Hypothalamus (tissue), 51 donors: ENCODE measurements around the gene KDSR.

Experiments used
- DNase-seq, 51 donors: peaks; one replicate each; lab custom pipeline; 2025; lab: John Stamatoyannopoulos, UW

Gene KDSR

GRCh38 chr18:63322908-63323634, 43.9 kb downstream of the KDSR start:
- DNase-seq: peak in 37 of 51 donors; percentile 9 to 84 (median 38)

- peak in 1 of 51 donors; percentile 30 for DNase-seq
These were observed 44.8 kb downstream of the KDSR start for GRCh38 chr18:63322206-63322605.

- DNase-seq: no peak
These were observed 45.7 kb downstream of the KDSR start for GRCh38 chr18:63321291-63321690.

DNA sequence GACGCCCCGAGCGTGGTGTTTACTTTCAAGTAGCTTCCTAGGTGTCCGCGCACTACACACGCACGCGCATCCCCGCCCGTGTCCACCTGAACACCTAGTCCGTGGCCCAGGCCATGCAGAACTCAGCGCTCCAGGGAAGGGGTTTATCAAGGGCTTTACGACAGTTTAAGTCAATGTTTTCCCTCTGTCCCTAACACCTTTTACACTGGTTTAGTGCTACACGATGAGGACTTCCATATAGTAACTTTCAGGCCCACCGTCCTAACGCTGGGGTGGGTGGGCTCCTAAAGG, 46.1 kb downstream of the KDSR start:
- peak in 6 of 51 donors; percentile 17 to 72 (median 44) for DNase-seq

- DNase-seq: peak in 50 of 51 donors; percentile 24 to 92 (median 74)
These were observed 46.7 kb downstream of the KDSR start for GRCh38 chr18:63320123-63320974.

DNA sequence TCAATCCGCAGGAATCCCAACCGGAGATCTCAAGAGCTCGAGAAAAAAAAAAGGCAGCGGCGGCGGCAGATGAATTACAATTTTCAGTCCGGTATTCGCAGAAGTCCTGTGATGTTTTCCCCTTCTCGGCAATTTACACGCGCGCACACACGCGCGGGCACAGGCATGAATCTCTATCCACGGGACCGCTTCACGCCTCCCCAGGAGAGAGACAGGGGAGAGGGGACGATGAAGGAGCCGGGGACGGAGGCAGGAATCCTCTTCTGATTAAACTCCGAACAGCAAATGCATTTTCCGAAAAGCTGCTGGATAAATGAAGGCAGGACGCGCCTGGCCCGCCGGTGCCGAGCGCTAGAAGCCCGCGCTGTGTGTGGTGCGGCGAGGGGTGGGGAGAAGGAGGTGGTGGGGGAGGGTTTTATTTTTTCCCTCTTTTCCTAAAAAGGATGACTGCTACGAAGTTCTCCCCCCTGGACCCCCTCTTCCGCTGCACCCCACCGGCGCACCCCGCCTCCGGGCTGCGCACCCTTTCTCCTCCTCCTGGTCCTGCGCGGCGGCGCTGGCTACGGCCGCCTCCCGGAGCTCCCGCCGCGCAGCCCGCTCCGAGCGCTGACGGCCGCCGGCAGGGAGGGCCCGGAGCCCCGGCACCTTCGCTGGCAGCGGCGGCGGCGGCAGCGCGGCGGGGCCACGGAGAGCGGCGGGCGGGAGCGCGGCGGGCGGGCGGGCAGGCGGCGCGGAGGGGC, 47.5 kb downstream of the KDSR start, which contains the start of gene BCL2:
Gene BCL2, minus strand, starts transcription at position 387 of the 740 bp plus-strand sequence.
- DNase-seq: peak in 36 of 51 donors; percentile 9 to 80 (median 62)

- DNase-seq: peak in 1 of 51 donors; percentile 62
These were observed 48.1 kb downstream of the KDSR start for GRCh38 chr18:63318889-63319382.

DNA sequence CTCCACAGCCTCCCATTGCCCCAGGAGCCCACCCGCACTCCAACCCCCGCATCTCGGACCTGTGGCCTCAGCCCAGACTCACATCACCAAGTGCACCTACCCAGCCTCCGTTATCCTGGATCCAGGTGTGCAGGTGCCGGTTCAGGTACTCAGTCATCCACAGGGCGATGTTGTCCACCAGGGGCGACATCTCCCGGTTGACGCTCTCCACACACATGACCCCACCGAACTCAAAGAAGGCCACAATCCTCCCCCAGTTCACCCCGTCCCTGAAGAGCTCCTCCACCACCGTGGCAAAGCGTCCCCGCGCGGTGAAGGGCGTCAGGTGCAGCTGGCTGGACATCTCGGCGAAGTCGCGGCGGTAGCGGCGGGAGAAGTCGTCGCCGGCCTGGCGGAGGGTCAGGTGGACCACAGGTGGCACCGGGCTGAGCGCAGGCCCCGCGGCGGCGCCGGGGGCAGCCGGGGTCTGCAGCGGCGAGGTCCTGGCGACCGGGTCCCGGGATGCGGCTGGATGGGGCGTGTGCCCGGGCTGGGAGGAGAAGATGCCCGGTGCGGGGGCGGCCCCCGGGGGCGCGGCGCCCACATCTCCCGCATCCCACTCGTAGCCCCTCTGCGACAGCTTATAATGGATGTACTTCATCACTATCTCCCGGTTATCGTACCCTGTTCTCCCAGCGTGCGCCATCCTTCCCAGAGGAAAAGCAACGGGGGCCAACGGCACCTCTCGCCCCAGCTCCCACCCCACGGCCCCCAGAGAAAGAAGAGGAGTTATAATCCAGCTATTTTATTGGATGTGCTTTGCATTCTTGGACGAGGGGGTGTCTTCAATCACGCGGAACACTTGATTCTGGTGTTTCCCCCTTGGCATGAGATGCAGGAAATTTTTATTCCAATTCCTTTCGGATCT, 48.8 kb downstream of the KDSR start:
- DNase-seq: peak in 43 of 51 donors; percentile 18 to 78 (median 57)

DNA sequence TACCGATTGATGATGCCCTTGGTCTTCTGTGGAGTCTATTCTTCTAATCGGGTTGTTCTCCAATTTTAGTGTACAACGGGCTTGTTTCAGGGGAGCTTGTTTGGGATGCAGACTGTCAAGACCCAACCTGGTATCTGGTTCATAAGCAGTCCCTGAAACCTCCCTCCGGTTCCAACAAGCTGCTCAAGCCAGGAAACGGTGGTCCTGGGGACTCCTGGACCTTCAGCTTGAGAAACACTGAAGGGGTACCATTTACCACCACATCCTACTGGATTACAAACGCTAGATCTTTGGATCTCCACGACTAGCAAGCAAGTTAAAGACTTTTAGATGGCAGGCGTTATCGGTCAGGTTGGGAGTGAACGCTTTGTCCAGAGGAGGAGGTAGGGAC, 49.5 kb downstream of the KDSR start:
- DNase-seq: peak in 2 of 51 donors; percentile 34 to 62

DNA sequence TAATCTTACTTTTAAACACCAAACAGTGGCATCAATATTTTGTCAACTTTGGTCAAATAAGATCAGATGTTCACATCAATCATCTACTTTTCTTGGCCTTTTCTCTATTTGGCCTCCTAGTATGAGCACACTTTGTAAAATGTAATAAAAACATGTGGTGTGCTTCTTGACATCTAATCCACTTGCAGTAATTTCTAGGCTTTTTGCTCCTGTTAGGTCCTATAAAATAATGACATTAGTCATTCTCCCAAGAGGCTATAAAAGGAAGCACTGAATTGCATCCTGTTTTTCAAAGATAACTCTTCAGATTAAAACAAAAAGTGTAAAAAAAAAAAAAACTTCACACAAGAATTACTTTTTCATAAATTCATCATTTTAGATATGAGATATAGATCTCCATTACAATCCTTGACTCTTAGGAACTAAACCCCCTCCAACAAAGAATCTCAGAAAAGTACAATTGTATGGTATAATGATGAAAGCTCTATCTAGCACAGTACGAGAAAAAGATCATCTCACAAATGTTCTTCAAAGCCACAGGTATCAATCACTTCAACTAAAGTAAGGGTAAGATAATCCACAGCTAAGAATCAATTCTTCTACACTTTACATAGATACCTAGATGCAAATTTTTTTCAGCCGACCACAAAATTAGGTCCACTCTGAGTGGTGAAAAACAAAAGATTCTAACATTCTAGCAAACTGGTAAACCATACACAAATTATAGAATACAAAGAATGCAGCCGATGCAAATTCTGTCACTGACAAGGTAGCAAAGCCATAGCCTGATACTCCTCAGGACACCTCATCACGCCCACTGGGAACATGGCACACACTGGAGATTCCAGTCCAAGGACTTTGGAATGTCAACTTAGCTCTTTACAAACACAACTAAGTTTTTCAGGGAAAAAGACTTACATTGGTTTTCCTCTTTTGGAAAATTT, 50.1 kb downstream of the KDSR start:
- peak in 1 of 51 donors; percentile 48 for DNase-seq

GRCh38 chr18:63315876-63316275, 51.1 kb downstream of the KDSR start:
- DNase-seq: no peak

- peak in 2 of 51 donors; percentile 31 to 43 for DNase-seq
These were observed 51.8 kb downstream of the KDSR start for GRCh38 chr18:63315131-63315662.

DNA sequence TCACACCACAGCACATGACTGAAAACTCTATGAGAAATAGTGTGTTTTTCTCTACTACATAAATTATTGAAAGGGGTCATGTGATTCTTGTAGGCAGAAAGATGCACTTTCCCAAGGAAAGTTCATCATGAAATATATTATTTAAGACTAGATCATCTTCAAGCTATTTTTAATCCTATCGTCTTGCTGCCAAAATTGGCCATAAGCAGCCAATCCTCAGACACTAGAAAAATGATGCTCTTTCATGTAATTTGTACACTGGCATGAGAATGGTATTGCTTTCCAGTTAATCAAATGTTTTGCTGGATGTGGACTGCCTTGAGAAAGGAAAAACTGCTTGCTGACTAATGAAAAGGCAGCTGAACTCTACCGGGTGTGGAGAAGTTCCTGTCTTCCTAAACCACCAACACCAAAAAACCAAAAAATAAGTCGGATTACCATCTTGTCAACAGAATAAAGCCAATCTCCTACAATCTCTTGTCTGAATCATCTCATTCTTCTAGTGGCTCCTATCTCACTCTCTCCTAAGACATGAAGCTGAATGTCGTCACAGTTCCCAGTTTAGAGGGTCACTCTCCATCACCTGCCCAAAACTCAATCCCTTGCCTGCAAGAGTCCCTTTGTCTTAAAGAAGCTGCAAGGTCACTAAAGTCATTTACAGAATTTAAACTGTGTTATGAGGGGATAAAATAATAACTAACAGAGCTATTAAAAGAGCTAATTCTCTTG, 52.8 kb downstream of the KDSR start:
- peak in 2 of 51 donors; percentile 8 to 27 for DNase-seq

DNA sequence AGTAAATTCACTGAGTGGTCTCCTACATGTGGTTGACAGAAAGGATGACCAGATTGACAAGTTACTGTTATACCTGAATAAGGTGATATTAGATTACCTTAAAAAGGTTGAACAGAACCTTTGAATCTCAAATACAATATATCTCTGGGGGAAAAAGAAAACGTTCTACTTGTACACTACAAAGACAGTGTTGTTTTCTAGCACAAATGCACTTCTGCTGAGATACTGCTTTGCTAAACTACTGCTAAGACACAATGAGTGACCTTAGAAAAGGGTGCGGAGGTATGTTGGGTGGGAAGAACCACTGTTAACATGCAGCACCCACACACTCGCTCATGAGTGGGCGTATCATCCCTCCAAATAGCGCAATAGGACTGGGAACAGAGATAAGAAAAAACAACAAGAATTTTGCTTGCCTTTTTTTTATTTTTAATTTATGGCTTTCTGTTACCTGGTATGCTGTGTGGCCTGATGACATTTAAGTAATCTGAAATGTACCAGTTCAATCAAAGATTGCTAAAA, 53.5 kb downstream of the KDSR start:
- no peak for DNase-seq

DNA sequence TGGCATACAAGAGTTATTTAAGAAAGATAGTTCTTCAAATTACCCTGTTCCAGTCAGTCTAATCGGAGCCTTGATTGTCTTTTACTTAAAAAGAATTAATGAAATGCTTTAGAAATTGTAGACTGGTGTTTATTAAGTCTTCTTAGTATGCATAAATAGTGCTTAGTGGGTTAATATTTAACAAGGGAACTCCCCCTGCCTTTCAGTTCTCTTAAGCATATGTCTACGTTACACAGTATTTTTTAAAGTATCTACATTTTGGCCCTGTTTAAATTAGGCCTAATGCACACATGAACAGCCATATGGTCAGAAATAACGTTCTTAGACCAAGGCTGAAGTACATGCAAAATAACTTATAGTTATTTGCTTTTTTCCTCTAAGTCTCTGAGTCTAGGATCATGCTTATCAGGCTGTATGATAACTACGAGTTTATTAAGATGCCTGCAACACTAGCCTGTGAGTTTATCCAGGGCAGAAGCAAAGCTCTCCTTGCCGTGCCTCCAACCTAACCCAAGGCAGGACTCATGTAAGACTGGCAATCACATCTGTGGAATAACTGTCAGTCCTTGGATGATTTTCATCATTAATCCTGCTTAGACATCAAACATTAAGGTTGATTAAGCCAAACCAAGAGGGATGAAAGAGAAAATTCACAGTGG, 54.1 kb downstream of the KDSR start:
- DNase-seq: no peak

- DNase-seq: no peak
These were observed 55.0 kb downstream of the KDSR start for GRCh38 chr18:63312019-63312409.
